Limb (tissue), 2 donors: ENCODE data around the gene HYCC2.
"Not testable (repeated sequence)": the region's sequence is repeated elsewhere in the genome, so short reads cannot be mapped to it uniquely, and the experiment has no call there.

ENCODE experiments used
- DNase-seq, 2 donors: peaks; one replicate each; pipeline ENCODE4 v3.0.0-alpha.2; 2016; ENCODE audit errors: extremely low spot score in 2 of 2

The HYCC2 gene

DNA sequence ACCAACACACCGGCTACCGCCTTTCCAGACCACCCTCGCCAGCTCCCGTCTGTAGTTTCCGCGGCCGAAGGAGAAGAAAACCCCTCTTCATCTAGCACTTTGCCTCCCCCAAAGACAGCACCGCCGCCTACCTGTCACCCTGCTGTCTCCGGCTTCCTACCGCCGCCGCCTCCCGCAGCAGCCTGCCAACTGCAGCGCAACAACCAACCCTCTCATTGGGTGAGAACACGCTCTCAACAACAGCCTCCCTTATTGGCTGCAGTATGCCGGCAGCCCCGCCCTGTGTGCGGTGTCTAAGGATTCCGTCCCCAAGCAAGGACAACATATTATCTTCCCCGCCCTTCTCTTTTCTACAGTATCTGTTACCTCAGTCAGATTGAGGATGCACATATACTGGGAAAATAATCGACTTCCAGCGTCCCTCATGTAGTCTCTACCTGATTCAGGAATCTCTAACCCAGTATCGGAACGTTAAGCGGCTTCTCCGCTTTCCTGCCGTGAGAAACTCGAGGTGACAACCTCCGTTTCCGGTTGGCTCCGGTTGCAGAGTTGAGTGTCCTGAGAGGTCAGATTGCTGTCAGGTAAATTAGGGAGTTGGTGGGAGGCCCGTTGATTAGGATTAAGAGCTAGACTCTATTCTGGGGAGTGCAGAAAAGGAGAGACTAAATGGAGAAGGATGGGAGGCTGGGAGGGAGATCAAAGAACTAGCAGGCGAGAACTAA is at the start of gene HYCC2, which contains the start of gene NDUFB3:
HYCC2 (minus strand) TSS at position 193 of the 722 bp plus-strand sequence. CDS start 47,662 bp downstream, outside the sequence.
NDUFB3 (plus strand) TSS at position 523 of the 722 bp plus-strand sequence. CDS start 6,882 bp downstream, outside the sequence.
- peak; percentile 92 to 95 for DNase-seq

GRCh38 chr2:201118961-201119854 is 47.7 kb upstream of the HYCC2 start:
- no peak for DNase-seq

DNA sequence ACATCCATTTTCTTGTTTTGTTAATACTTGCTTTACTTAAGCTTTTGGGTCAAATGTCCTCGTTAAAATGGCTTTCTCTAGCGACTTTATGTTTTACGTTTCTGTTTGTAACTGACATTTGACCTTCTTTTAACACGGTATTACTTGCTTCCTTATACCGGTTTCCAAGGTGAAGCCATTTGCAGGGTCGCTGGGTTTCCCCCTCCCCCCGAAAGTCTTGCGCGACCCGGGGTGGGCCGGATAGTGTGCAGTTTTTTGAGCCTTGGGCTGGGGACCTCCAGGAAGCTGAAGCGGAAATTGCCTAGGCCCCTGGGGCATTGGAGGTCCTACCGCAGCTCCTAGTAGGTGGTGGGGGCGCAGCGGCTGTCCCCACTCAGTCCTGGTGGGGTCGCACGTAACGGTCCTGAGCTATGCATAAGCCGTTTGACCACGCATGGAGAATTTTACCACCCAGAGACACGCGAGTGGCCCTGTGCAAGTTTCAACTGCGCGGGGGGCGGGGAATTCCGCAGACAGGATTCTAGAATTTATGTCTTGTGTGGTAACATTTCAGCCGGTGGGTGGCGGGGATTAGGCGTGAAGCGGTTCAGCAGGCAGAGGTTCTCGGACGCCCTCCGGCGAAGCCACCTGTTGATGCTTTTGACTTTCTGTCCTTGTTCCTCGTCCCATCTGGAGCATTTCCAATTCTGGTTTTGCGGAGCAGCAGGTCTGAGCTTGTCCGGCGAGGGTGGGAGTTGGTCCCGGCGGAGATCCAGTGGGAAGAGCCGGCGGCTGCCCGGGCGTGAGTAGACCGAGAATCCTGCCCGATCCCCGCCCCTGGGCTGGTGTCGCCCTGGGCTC is 46.9 kb upstream of the HYCC2 start:
- peak; percentile 67 to 83 for DNase-seq

- DNase-seq, result not testable (repeated sequence)
Observed at GRCh38 chr2:201117735-201118094, 46.2 kb upstream of the HYCC2 start.

DNA sequence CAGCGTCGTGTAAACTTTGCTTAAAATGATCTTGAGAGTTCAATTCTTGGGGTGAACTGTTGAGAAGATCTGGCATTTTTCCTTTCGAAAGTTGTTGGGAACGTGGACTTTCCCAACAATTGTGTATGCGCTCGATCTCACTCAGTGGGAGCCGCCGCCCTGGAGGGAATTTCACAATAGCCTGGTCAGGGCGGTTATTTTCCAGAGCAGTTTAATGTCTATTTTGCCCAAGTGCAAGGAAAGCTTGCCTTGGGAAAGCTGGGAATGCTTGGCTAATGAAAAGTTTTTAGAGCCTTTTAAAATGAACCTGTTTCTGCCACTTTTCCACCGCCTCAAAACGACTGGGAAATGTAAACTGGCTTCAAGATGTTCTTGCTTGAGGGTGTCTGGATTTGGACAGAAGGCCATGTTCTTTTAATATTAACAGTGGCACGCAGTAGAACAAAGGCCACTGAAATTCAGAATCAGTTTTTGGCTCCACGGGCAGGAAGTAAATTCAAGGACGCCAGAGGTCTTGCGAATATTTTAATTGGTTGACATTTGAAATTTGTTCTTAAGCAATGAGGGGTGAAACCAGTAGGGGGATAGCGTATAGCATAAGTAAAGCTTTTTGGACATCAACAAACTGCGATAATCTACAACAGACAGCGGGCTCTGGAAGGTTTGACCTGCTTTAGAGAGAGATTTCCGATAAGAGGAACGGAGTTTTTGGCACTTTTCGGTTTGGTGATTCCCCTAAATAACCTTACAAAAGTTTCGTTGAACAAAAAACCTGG is 45.7 kb upstream of the HYCC2 start:
- DNase-seq, result peak in 1 of 2 donors; percentile 50

DNA sequence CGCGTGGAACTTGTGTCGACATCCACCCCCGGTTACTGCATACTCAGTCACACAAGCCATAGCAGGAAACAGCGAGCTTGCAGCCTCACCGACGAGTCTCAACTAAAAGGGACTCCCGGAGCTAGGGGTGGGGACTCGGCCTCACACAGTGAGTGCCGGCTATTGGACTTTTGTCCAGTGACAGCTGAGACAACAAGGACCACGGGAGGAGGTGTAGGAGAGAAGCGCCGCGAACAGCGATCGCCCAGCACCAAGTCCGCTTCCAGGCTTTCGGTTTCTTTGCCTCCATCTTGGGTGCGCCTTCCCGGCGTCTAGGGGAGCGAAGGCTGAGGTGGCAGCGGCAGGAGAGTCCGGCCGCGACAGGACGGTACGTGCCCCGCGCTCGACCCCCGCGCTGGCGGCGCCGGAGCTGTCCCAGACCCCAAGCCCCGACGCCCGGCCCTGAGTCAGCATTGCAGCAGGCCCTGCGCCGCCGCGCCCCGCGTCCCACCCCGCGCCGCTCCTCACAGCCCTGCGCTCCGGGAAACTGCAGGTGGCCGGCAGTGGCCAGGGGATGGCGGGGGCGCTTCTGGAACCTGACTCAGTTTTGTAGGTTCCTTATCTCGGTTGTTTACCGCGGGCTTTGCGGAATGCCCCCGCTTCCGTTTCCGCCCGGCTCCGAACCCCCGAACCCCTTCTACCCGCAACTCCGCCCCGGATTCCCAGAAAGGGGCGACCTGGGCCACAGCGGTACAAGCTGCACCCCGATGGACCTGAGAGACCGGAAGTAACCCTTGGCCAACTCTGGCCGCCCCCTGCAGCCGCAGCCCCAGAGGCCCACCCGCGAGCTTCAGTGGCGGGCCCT is 44.9 kb upstream of the HYCC2 start, which contains the start of gene CFLAR:
CFLAR (plus strand) TSS at position 50 of the 844 bp plus-strand sequence. CDS start 13,702 bp downstream, outside the sequence.
- peak; percentile 51 to 81 for DNase-seq

- DNase-seq, result no peak
Observed at GRCh38 chr2:201114846-201115245, 43.4 kb upstream of the HYCC2 start.

GRCh38 chr2:201114350-201114749 is 42.9 kb upstream of the HYCC2 start:
- DNase-seq, result no peak

DNA sequence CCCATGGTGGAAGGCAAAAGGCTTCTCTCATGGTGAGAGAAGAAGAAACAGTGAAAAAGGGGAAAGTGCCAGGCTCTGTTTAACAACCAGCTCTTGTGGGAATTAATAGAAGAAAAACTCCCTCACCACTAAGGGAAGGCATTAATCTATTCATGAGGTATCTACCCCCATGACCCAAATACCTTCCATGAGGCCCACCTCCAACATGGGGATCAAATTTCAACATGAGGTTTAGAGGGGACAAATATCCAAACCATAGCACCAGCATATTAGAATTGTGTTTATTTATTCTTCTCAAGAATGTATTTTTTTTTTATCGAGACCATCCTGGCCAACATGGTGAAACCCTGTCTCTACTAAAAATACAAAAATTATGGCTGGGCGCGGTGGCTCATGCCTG is 39.6 kb upstream of the HYCC2 start:
- no peak for DNase-seq

GRCh38 chr2:201110615-201111014 is 39.1 kb upstream of the HYCC2 start:
- no peak for DNase-seq

DNA sequence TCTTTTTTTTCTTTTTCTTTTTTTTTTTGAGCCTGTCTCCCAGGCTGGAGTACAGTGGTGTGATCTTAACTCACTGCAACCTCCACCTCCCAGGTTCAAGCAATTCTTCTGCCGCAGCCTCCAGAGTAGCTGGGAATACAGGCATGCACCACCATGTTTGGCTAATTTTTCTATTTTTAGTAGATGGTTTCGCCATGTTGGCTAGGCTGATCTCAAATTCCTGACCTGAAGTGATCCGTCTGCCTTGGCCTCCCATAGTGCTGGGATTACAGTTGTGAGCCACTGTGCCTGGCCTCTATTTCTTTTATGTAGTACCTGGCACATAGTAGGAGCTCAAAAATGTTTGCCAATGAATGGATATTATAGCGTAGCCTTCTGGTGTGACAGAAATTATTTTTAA is 37.7 kb upstream of the HYCC2 start:
- no peak for DNase-seq

DNA sequence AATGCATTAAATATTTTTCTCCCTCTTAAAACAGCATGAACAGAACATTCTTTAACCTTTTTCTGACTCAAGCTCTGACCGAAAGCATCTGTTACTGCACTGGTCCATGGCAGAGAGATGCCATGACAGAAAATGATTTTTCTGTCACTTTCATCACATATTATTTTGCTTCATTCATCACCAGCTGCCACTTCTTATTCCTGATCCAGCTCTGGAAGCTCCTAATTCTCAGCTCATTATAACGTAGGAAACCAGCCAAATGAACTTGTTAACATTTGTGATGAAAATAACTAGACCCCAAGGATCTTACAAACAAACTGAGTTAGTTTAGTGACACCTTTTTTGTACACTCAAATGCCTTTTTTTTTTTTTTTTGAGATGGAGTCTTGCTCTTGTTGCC is 36.9 kb upstream of the HYCC2 start:
- no peak for DNase-seq

DNA sequence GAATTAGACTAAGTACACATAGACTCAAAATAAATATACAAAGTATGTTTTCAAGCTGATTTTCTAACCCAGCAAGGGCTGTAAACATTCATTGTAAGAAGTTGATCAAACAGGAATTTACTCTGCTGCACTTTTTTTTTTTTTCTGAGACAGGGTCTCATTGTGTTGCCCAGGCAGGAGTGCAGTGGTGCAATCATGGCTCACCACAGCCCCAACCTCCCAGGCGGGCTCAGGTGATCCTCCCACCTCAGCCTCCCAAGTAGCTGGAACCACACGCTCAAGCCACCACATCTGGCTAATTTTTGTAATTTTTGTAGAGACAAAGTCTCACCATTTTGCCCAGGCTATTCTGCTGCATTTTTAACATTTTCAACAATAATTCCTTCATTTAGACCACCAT is 36.2 kb upstream of the HYCC2 start:
- DNase-seq, result no peak

DNA sequence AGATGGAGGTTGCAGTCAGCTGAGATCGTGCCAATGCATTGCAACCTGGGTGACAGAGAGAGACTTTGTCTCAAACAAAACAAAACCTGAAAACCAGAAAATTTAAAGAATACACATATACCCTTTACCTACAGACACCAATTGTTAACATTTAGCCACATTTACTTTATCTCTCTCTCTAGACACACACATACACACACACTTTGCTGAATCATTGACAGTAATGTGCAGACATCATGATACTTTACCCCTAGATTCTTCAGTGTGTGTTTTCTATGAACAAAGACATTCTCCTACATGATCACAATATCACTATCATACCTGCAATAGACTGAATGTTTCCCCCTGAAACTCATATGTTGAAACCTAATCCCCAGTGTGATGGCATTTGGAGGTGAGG is 34.3 kb upstream of the HYCC2 start:
- no peak for DNase-seq

DNA sequence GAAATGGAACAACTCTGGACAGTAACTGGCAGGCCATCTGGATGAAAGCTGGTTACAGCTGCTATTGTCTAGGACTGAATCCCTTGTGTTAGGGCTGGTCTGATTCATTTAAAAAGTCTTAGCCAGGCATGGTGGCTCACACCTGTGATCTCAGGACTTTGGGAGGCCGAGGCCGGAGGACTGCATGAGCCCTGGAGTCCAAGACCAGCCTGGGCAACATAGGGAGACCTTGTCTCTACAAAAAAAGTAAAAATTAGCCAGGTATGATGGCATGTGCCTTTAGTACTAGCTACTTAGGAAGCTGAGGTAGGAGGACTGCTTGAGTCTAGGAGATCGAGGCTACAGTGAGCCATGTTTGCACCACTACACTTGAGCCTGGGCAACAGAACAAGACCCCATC is 29.0 kb upstream of the HYCC2 start:
- DNase-seq, result no peak

- no peak for DNase-seq
Observed at GRCh38 chr2:201093573-201093972, 22.1 kb upstream of the HYCC2 start.

- no peak for DNase-seq
Observed at GRCh38 chr2:201090574-201090973, 19.1 kb upstream of the HYCC2 start.

- no peak for DNase-seq
Observed at GRCh38 chr2:201084863-201085262, 13.4 kb upstream of the HYCC2 start.

DNA sequence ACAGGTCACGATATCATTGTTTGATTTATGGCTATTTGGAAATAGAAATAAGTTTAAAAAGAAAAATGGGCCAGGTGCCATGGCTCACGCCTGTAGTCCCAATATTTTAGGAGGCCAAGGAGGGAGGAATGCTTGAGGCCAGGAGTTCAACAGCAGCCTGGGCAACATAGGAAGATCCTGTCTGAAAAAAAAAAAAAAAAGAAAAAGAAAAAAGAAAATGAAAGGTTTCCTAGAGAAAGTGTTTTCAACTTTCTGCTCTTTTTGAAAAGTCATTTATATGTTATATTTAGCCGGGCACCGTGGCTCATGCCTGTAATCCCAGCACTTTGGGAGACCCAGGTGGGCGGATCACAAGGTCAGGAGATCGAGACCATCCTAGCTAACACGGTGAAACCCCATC is 3.5 kb upstream of the HYCC2 start:
- no peak for DNase-seq

- DNase-seq, result no peak
Observed at GRCh38 chr2:201073071-201073470, 1.6 kb upstream of the HYCC2 start.
